K562 (cell line): ENCODE measurements around the gene P4HTM. TPM values are rescaled to one million over a fixed set of nuclear protein-coding genes. Genes with fewer than 3 reads are reported as not detected.

Source experiments
- ARID2 ChIP-seq: fragments of 450-650 bp; IDR thresholded peaks from 2 replicates; pipeline ENCODE4 v1.6.1; 2017; ENCODE audit warnings: antibody characterized with exemption, mild to moderate bottlenecking
- HIVEP1 ChIP-seq: fragments of 250-450 bp; sonication (Bioruptor Pico); IDR thresholded peaks from 2 replicates; pipeline ENCODE4 v1.4.0; 2020; ENCODE audit warnings: mild to moderate bottlenecking
- ZBTB34 ChIP-seq: fragments of 250-450 bp; sonication (Bioruptor Pico); IDR thresholded peaks from 2 replicates; pipeline ENCODE4 v1.8.0; 2021; ENCODE audit warnings: mild to moderate bottlenecking, moderate library complexity
- ZNF655 ChIP-seq: fragments of 250-450 bp; sonication (Bioruptor Pico); IDR thresholded peaks from 2 replicates; pipeline ENCODE4 v1.5.0; 2021
- ZNF699 ChIP-seq: fragments of 250-450 bp; sonication (Bioruptor Pico); IDR thresholded peaks from 2 replicates; pipeline ENCODE4 v1.8.0; 2021; ENCODE audit warnings: mild to moderate bottlenecking, moderate library complexity; ENCODE audit not compliant: insufficient replicate concordance
- polyA plus RNA-seq, 8 experiments: library from polyadenylated mRNA; depleted of rRNA in 4 of 8; stranded (reverse) in 5 of 8; unstranded in 3 of 8; fragments of >200 nt; fragmentation: Nextera tagmentation in 2 of 8; fragmentation: Illumina TruSeq in 1 of 8; extraction: Ambion mirVana in 2 of 8; extraction: Trizol in 1 of 8; gene quantifications; 2 replicates each; pipeline versions ENCODE4 v1.2.1 to v1.2.3, GENCODE V29; 2011 to 2014; ENCODE audit warnings: inconsistent platforms in 1 of 8, missing spikeins in 1 of 8
- total RNA-seq, 7 experiments: library from RNA; depleted of rRNA in 6 of 7; stranded (reverse); fragments of >200 nt in 6 of 7; fragmentation: Illumina TruSeq in 2 of 7; extraction: Trizol in 2 of 7; gene quantifications; 2 replicates each; pipeline versions ENCODE4 v1.2.1 to v1.2.3, GENCODE V29; 2011 to 2021; ENCODE audit warnings: low replicate concordance in 1 of 7
- TF ChIP-seq, protein P1 (sequence below): sonication (generic); formaldehyde crosslinking; IDR thresholded peaks from 2 replicates; pipeline ENCODE4 v1.8.0; 2022; ENCODE audit warnings: mild to moderate bottlenecking, missing genetic modification reagents

Gene P4HTM
- total and polyA plus RNA-seq, 9 of the 15 experiments (the other 6 are each of a cell fraction or from before 2014, with no cell fraction given): 0.09 to 0.66 (median 0.25) TPM; not detected in 2

- TF ChIP-seq, protein P1, sequence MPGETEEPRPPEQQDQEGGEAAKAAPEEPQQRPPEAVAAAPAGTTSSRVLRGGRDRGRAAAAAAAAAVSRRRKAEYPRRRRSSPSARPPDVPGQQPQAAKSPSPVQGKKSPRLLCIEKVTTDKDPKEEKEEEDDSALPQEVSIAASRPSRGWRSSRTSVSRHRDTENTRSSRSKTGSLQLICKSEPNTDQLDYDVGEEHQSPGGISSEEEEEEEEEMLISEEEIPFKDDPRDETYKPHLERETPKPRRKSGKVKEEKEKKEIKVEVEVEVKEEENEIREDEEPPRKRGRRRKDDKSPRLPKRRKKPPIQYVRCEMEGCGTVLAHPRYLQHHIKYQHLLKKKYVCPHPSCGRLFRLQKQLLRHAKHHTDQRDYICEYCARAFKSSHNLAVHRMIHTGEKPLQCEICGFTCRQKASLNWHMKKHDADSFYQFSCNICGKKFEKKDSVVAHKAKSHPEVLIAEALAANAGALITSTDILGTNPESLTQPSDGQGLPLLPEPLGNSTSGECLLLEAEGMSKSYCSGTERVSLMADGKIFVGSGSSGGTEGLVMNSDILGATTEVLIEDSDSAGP (CRISPR knock-in tag): no peak
- TF ChIP-seq ZNF699 (no peak), ZNF655 (CRISPR knock-in tag) (no peak), HIVEP1 (CRISPR knock-in tag) (no peak), ARID2 (no peak), ZBTB34 (CRISPR knock-in tag) (no peak)
Observed at GRCh38 chr3:49015765-49016164, 25.7 kb downstream of the P4HTM start (continued).
